GM11168 (cell line): ENCODE results near the gene ME3.
"Not testable (repeated sequence)": the region's sequence is repeated elsewhere in the genome, so short reads cannot be mapped to it uniquely, and the experiment has no call there.

Experiments used
- in situ Hi-C: fragments of 300-500 bp; cut with MboI; formaldehyde crosslinking; loops from one replicate; pipeline ENCODE4 v1.12.0; 2022; ENCODE audit warnings: low sequenced_read_pairs; ENCODE audit not compliant: unreplicated experiment

ME3 gene

DNA sequence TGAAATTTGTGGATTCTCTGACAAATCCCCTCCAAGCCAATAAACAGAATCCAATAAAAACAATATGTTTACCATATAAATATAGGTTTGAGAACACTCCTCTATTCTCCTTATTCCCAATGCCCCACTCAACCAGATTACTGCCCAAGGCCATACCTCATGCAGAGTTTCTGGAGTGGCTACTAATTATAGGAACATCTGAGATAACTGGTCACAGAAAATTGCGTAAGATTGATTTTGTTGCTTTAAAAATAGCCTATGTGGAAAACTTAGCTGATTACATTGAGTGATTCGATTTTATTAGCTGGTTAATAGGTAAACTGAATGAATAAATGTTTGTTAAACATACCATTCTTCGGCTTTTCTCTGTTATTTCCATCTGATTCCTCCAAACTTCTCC is 48.0 kb downstream of the ME3 start:
- in situ Hi-C loops, result no loop called here

- in situ Hi-C loops, result no loop called here
Measured at GRCh38 chr11:86623736-86624135, 48.7 kb downstream of the ME3 start.

DNA sequence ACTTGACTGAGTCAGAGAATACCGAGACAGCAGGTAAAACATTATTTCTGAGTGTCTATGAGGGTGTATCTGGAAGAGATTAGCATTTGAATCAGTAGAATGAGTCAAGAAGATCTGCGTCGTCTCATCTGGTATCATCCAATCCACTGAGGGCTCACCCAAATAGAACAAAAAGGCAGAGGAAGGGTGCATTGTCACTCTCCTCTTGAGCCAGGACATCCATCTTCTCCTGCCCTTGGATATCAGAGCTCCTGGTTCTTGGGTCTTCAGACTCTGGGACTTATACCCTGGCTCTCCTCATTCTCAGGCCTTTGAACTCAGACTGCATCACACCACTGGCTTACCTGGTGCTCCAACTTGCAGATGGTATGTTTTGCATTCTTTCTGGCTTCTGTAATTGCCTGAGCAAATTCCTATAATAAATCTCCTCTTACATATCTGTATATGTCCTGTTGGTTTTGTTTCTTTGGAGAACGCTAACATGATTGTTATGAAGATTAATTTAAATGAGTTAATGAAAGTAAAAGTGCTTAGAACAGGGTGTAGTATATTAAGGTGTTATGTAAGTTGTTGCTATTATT is 49.3 kb downstream of the ME3 start:
- in situ Hi-C loops, result no loop called here

- in situ Hi-C loops, result no loop called here
Measured at GRCh38 chr11:86621854-86622253, 50.6 kb downstream of the ME3 start.

GRCh38 chr11:86620891-86621521 is 51.4 kb downstream of the ME3 start:
- in situ Hi-C loops, result no loop called here

DNA sequence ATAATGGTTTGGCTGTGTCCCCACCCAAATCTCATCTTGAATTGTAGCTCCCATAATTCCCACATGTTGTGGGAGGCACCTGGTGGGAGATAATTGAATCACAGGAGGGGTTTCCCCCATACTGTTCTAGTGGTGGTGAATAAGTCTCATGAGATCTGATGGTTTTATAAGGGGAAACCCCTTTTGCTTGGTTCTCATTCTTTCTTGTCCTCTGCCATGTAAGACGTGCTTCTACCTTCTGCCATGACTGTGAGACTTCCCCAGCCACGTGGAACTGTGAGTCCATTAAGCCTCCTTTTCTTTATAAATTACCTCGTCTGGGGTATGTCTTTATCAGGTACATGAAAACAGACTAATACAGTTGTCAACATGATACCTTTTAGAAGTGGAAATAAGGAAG is 53.0 kb downstream of the ME3 start:
- in situ Hi-C loops, result not testable (repeated sequence)

DNA sequence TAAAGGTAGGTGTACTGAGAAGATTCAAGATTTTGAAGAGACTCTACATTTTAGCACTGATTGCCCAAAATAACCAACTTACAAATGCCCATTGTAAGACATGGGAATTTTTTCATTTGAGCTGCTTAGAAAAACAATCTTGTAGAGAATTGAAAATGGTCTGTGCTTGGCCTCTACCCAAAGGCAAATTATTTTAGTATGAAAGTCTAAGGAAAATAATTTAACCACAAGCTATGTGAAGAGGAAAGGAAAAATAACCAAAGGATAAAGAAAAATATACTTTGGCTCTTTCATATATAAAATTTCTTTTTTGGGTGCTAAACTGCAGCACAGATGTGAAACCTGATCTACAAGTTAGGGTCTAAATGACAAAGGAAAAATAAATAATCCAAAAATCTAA is 54.9 kb downstream of the ME3 start:
- in situ Hi-C loops, result no loop called here

GRCh38 chr11:86615487-86615886 is 56.9 kb downstream of the ME3 start:
- in situ Hi-C loops, result no loop called here

DNA sequence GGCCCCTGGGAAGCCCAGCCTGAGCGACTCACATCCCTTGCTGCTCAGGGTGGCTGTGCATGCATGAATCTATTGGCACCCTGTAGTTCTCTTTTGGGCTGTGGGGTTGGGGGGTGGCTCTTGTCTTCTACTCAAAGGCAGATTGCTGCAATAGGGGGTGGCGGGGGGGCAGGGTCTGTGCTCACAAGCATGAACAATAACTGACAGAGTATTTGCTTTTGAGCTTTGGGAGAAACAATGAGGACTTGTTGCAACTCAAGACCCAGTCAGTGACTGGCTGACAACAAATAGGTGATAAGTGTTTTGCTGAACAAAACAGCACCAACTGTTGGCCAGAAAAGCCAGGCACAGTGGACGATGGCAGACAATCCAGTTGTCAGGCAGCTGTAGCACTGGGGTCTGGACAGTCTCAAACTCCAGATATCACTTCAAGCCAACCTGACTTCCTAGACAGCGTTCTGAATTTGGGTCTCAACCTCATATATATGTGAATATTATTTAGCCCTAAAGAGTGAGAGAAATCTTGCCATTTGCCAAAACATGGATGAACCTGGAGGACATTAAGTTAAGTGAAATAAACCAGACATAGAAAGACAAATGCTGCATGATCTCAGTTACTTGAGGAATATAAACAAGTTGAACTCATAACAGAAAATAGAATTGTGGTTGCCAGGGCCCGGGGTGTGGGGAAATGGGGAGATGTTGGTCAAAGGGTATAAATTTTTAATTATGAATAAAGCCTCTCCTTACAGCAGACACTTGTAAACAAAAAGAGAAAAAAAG is 61.7 kb downstream of the ME3 start:
- in situ Hi-C loops, result no loop called here

DNA sequence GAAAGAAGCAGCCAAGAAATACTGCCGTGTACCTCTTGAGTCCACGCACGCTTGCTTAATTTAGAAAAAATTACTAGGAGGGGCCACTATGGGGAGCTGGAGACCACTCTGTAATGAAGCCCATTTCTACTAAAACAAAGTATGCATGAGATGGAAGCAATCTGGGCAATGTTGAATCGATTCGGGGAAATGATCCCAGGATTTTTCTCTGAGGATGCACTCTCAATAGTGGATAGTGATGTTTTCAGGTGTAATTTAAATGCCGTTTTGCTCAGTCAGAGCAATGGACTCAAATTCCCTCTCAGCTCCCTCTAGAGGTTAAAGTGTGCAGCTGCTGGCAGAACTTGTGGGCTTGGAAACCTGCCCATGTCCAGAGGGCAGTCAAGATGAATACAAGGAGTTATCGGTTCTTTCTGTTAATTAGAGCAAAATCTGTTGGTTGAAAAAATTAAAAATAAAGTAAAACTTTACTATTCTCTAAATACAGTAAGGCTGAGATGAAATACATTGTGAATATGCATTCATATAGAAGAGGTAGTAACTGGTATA is 64.1 kb downstream of the ME3 start:
- in situ Hi-C loops, result no loop called here

- in situ Hi-C loops, result no loop called here
Measured at GRCh38 chr11:86606836-86607481, 65.5 kb downstream of the ME3 start.

DNA sequence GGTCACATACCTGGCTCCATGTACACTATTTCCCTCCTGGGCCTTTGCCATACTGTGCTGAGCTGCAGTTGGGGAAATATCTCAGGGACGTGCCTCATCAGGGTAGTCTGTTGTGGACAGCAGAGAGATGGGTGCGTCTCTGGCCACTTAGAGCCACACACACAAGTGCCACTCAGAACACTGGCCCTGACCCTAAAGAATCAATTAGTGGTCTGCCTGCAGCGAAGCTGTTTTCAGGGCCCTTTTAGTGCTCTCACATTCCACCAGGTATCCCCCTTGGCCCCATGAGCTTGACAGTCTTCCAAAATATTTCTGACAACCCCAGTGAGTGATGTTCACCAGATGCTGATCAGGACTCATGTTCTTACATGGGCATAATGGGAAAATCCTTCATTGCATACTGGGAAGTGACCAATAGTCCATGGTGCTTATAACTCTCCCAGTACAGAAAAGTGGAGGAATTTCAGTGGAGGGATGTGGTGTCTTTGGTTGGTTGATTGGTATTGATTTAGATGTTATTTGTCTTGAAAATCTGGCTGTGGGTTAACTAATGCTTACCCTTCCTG is 66.1 kb downstream of the ME3 start:
- in situ Hi-C loops, result no loop called here

DNA sequence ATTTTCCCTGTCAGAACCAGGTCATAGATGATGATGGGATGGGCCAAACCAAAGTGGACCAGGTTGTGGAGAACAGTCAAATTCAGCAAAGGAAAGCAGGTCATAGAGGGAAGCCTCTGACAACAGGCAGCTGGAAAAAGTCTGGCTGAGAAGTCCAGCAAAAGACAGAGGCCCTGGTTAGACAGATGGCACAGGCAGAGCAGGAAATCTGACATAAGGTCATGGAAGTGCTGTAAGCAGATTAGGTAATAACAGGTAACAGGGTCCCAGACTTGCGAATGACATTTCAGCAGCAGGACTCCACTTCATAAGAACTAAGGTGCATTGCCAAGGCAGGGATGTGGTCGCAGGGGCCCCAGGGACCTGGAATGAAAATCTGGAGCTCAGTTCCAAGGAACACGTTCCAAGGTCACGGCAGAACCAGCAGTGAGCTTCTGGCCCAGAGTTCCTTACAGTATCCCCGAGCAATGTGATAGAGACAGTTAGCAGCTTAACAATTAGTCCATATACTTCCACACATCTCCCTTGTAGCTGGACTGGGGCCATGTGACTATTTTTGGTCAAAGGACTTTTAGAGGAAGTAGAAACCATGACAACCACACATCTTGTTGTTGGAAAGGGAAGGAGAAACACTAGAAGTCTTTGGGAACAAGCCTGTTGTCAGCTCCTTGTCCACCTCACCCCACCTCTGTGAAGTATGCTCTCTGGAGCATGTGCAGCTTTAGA is 75.4 kb downstream of the ME3 start:
- in situ Hi-C loops, result no loop called here

DNA sequence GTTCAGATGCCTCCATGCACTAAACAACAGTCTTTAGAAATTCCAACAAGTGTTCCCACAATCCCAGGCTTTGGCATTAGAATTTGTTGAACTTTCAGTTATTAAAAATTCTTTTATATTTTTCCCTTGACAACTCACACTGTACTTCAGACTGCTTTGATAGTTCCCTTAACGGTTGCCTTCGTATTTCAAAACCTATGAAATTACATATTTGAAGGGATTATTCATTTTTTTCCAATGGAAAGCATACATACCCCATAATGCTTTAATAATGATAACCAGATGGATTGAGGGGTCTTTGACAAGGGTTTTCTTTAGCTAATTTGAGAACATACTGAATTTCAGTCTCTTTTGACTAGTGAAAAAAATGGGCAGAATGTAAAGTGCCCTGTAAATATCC is 76.5 kb downstream of the ME3 start:
- in situ Hi-C loops, result no loop called here

GRCh38 chr11:86595451-86595850 is 77.0 kb downstream of the ME3 start:
- in situ Hi-C loops, result no loop called here

DNA sequence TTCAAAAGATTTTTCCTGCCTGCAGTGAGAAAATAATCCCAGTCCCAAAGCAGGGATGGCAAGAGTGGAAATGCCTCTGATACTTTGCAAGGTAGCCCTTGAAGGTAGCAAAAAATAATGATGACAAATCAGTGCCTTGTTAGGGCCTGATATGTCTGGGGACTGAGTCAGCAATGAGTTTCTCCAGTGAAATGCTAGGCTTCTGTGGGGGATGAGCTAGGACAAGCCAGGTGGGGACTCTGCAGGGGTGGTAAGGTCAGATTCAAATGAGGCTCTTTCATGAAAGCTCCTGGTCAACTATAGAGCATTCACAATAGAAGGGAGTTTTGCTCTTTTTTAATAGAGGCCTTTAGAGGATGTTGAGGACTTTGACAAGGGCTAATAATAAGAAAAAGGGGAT is 77.7 kb downstream of the ME3 start:
- in situ Hi-C loops, result no loop called here

DNA sequence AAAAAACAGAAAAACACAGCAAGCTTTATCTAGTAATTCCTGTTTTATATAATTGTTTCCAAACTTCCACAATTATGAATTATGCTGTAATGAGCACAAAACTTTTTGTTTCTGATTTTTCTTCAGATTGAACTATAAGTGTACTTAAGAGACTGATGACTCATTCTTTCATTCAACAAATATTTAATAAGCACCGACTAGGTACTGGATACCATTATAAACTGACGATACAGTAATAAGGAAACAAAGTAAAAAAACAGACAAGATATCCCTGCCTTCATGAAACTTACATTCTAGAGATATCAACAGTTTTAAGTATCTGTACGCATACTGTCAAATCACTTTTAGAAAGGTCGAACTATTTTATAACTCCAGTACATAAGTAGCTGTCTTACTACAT is 78.6 kb downstream of the ME3 start:
- in situ Hi-C loops, result no loop called here

DNA sequence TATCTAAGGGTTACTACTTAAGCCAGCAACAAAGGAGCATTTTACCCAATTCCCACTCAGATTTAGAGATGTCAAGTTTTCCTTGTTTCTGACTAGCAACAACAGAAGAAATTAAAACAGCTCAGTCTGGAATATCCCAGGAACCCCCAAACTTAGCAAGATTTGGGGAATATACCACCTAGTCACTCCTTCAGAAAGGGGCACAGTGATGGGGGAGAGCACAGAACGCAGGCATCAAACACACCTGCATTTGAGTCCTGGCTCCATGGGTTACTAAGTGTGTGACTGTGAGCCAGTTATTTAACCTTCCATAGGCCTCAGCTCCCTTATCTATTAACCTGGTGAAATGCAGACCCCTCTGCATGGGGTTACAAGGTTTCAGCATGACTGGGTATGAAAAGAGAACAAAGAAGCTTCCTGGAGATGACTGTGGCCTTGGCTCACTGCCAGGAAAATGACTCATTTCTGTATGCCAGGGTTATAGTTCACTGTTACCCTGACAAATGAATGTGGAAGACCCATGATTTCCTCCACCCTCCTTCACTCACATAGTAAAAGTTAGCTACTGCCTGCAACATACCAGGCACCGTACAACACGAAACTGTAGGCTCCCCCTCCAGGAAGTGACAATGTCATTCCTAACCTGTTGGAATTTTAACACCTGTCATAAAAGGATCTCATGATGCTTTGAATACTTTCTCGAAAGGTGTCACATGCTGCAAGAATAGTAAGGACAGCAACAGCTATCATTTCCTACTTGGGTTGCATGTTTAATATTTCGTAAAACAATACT is 79.6 kb downstream of the ME3 start:
- in situ Hi-C loops, result no loop called here

GRCh38 chr11:86592047-86592591 is 80.3 kb downstream of the ME3 start:
- in situ Hi-C loops, result no loop called here
